ENCODE measurements around the gene ZFP90. TPM values are rescaled to one million over a fixed set of nuclear protein-coding genes. Genes with fewer than 3 reads are reported as not detected.

ZFP90 gene
- total RNA-seq, 1 experiment from 2014 or later = 12.8 TPM

DNA sequence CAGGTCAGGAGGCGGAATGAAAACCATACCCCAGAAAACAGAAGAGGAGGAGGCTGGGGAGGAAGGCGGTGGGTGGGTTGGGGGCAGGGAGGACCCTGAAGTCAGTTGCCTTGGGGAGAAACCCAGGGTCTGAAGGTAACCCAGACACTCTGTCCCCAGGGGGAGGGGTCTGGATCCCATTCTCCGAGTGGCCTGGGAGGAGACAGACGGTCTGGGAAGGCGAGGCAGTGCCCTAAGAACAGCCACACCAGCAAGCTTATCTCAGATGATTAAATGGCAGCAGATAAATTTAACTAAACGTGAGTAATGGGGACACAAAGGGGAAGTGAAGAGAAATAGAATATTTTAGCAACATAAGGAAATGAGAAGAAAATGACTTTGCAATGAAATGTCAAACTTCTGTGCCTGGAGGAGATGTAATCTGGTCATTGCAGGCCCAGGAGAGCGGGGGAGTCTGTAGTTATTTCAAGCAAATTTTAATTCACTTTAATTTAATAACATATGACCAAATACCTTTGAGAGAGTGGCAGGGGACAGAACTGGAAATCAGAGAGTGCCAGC, 21.4 kb upstream of the ZFP90 start:
- Histone ChIP-seq H3K18ac (ENCODE audit: insufficient read length, low read depth, low read length) (no peak overlapping the region), H3K4ac (ENCODE audit: low read depth, low read length) (no peak overlapping the region), H3K27me3 (ENCODE audit: insufficient read depth, low read length) (no peaks in the 10 kb centered on the region), H3K14ac (ENCODE audit: insufficient read depth, low read length) (no peak overlapping the region), H2AFZ (ENCODE audit: low read length) (no peak overlapping the region), H3K9me3 (ENCODE audit: control insufficient read depth, low read depth, low read length) (no peaks in the 10 kb centered on the region), H2BK120ac (ENCODE audit: low read depth, low read length, poor library complexity, severe bottlenecking) (no peak overlapping the region), H3T11ph (ENCODE audit: low read length) (no peak overlapping the region), H3K56ac (ENCODE audit: insufficient read length, low read depth, low read length) (no peak overlapping the region), H3K4me1 (ENCODE audit: insufficient read depth, low read length) (no peaks in the 10 kb centered on the region), H2BK5ac (ENCODE audit: insufficient read length, low read length) (no peak overlapping the region), H2BK15ac (ENCODE audit: low read depth, low read length) (no peak overlapping the region), H2BK20ac (ENCODE audit: low read depth, low read length, poor library complexity, severe bottlenecking) (no peak overlapping the region), H3K9ac (ENCODE audit: extremely low read depth, insufficient read length, low read length) (no peak overlapping the region), H4K5ac (ENCODE audit: insufficient read length, low read depth, low read length) (no peak overlapping the region), H3K79me2 (ENCODE audit: insufficient read depth, low read length) (no peaks in the 10 kb centered on the region), H4K91ac (ENCODE audit: insufficient read length, low read depth, low read length) (no peak overlapping the region), H4K20me1 (ENCODE audit: control insufficient read depth, insufficient read depth, insufficient read length) (no peaks in the 10 kb centered on the region), H2AK5ac (ENCODE audit: insufficient read length, low read length) (no peak overlapping the region), H4K8ac (replicated peaks; ENCODE audit: insufficient read length, low read depth, low read length) (no peak overlapping the region), H3K4me2 (ENCODE audit: insufficient read depth, insufficient read length, low read length) (no peak overlapping the region), H2BK12ac (ENCODE audit: insufficient read length, low read depth, low read length) (no peak overlapping the region), H3K79me1 (ENCODE audit: insufficient read depth, low read depth, low read length, poor library complexity, severe bottlenecking) (no peaks in the 10 kb centered on the region), H3K23me2 (ENCODE audit: insufficient read length, low read depth, low read length, poor library complexity, severe bottlenecking) (no peaks in the 10 kb centered on the region), H3K23ac (ENCODE audit: insufficient read length, low read depth, low read length) (no peak overlapping the region), H3K27ac (ENCODE audit: insufficient read length, low read depth, low read length) (no peak overlapping the region)
- 0 out of 5 replicates have a peak, but pooled peaks cover 0 to 3% of the 10 kb centered on the region in 2 experiments for H3K9me3 Mint-ChIP-seq
- TF ChIP-seq, protein P1, sequence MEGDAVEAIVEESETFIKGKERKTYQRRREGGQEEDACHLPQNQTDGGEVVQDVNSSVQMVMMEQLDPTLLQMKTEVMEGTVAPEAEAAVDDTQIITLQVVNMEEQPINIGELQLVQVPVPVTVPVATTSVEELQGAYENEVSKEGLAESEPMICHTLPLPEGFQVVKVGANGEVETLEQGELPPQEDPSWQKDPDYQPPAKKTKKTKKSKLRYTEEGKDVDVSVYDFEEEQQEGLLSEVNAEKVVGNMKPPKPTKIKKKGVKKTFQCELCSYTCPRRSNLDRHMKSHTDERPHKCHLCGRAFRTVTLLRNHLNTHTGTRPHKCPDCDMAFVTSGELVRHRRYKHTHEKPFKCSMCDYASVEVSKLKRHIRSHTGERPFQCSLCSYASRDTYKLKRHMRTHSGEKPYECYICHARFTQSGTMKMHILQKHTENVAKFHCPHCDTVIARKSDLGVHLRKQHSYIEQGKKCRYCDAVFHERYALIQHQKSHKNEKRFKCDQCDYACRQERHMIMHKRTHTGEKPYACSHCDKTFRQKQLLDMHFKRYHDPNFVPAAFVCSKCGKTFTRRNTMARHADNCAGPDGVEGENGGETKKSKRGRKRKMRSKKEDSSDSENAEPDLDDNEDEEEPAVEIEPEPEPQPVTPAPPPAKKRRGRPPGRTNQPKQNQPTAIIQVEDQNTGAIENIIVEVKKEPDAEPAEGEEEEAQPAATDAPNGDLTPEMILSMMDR (conservative IDR thresholded peaks at IDR 0.05) = no peak
- H3K4me1 Mint-ChIP-seq = peaks cover 5 to 7% of the 10 kb centered on the region in 2 experiments
- WGBS (ENCODE audit: extremely low coverage, insufficient read length, low lambda C conversion rate) = no CpG with 5 or more reads among the region's 7 CpGs
- peaks cover 17% of the 10 kb centered on the region for H3K27me3 Mint-ChIP-seq (ENCODE audit: low read depth)
- no peaks in the 10 kb centered on the region for H3K36me3 Mint-ChIP-seq (ENCODE audit: insufficient read depth in 1 of 3, low read depth in 3 of 3)
- no peak for DNase-seq
- H3K27ac Mint-ChIP-seq = no peak overlapping the region
- H3K4me3 Mint-ChIP-seq = no peak overlapping the region

Data from H9 (cell line).